Measurements from ENCODE around the gene ZFYVE27.

DNA sequence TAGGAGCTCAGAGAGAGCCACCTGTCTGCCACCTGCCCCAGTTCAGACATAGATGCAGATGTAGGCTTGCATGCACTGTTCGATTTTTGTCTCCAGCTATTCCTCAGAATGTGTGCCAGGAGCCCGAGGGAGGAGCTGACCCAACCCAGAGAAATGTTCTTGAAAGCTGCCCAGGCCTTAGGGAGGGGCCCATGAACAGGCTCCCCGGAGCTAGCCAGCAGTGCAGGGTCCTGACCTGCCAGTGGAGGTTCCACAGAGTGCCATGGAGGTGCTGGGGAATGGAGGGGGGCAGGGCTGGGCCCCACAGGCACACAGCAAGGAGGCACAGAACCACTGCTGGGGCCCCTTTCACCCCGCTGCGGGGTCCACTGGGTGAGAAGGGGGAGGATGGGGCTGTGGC is 64.5 kb downstream of the ZFYVE27 start:
- TF ChIP-seq POLR2A (IDR thresholded peaks at IDR 0.05; ENCODE audit: low read length) (no peak), GATA1 (IDR thresholded peaks at IDR 0.05; ENCODE audit: low read depth, low read length) (no peak)
